ENCODE measurements around the gene AGPS.

The AGPS gene

GRCh38 chr2:177466337-177467195 lies 74.0 kb downstream of the AGPS start:
- H3K27ac ChIP-seq, result no peak overlapping the region
- TF ChIP-seq CTCF (IDR thresholded peaks at IDR 0.05), result no peak
- no peak for TF ChIP-seq ZFX (IDR thresholded peaks at IDR 0.05; ENCODE audit: borderline replicate concordance)

- H3K27ac ChIP-seq, result no peak overlapping the region
- no peak for TF ChIP-seq ZFX (IDR thresholded peaks at IDR 0.05; ENCODE audit: borderline replicate concordance)
- TF ChIP-seq CTCF (IDR thresholded peaks at IDR 0.05), result no peak
These were observed 75.1 kb downstream of the AGPS start for GRCh38 chr2:177467646-177468045.

GRCh38 chr2:177471990-177472389 lies 79.4 kb downstream of the AGPS start:
- no peak overlapping the region for H3K27ac ChIP-seq
- no peak for TF ChIP-seq ZFX (IDR thresholded peaks at IDR 0.05; ENCODE audit: borderline replicate concordance)
- TF ChIP-seq CTCF (IDR thresholded peaks at IDR 0.05), result no peak

GRCh38 chr2:177474301-177474700 lies 81.7 kb downstream of the AGPS start:
- H3K27ac ChIP-seq, result no peak overlapping the region
- TF ChIP-seq CTCF (IDR thresholded peaks at IDR 0.05), result no peak
- TF ChIP-seq ZFX (IDR thresholded peaks at IDR 0.05; ENCODE audit: borderline replicate concordance), result no peak

GRCh38 chr2:177474998-177475397 lies 82.4 kb downstream of the AGPS start:
- TF ChIP-seq CTCF (IDR thresholded peaks at IDR 0.05), result no peak
- TF ChIP-seq ZFX (IDR thresholded peaks at IDR 0.05; ENCODE audit: borderline replicate concordance), result no peak
- no peak overlapping the region for H3K27ac ChIP-seq

GRCh38 chr2:177476897-177477296 lies 84.3 kb downstream of the AGPS start:
- TF ChIP-seq CTCF (IDR thresholded peaks at IDR 0.05), result no peak
- TF ChIP-seq ZFX (IDR thresholded peaks at IDR 0.05; ENCODE audit: borderline replicate concordance), result no peak
- H3K27ac ChIP-seq, result no peak overlapping the region

GRCh38 chr2:177478029-177478428 lies 85.5 kb downstream of the AGPS start:
- no peak for TF ChIP-seq CTCF (IDR thresholded peaks at IDR 0.05)
- no peak for TF ChIP-seq ZFX (IDR thresholded peaks at IDR 0.05; ENCODE audit: borderline replicate concordance)
- no peak overlapping the region for H3K27ac ChIP-seq

Measured in 22Rv1 (cell line).